ENCODE results near the gene TLCD3A.
"Not testable (repeated sequence)": the region's sequence is repeated elsewhere in the genome, so short reads cannot be mapped to it uniquely, and the experiment has no call there.

Gene TLCD3A

GRCh38 chr17:732067-732901 lies at the start of gene TLCD3A:
Gene TLCD3A (plus strand): TSS chr17:732596. CDS start chr17:732648, 52 bp downstream.
- DNase-seq, result peak; percentile 35 to 44

DNA sequence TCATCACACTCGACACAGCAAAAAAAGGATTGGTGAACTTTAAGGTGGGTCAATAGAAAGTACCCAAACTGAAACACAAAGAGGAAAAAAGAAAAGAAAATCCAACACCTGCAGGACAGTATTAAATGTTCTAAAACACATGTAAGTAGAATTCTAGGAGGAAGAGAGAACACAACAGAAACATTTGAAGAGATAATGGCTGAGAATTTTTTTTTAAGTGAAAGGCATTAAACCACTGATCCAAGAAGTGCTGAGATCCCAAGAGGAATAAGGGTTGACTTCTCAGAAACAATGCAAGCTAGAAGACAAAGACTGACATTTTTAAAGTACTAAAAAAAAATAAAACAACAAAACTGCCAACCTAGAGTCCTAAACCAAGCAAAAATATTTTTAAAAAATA lies 49.4 kb upstream of the TLCD3A start:
- no peak for DNase-seq

- no peak for DNase-seq
Measured at GRCh38 chr17:683499-684254, 48.7 kb upstream of the TLCD3A start.

DNA sequence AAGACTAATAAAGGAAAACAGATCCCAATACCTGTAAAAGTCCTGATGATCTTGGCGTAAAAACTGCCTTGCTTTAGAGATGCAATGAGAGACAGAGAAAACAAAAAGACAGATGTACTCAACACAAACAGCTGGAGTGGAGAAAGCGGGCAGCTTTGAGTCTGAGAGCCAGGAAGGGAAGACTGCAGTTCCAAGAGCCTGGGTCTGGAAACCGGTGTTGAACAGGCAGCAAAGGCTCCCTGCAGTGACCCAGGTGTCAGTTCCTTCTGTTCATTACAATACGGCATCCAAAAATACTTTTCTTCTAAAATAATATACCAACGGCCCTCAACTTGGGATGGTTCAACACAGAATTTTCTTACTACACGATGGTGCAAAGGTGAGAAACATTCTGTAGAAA lies 47.4 kb upstream of the TLCD3A start:
- DNase-seq, result no peak

- peak in 1 of 2 donors; percentile 33 for DNase-seq
Measured at GRCh38 chr17:688100-688989, 44.1 kb upstream of the TLCD3A start.

DNA sequence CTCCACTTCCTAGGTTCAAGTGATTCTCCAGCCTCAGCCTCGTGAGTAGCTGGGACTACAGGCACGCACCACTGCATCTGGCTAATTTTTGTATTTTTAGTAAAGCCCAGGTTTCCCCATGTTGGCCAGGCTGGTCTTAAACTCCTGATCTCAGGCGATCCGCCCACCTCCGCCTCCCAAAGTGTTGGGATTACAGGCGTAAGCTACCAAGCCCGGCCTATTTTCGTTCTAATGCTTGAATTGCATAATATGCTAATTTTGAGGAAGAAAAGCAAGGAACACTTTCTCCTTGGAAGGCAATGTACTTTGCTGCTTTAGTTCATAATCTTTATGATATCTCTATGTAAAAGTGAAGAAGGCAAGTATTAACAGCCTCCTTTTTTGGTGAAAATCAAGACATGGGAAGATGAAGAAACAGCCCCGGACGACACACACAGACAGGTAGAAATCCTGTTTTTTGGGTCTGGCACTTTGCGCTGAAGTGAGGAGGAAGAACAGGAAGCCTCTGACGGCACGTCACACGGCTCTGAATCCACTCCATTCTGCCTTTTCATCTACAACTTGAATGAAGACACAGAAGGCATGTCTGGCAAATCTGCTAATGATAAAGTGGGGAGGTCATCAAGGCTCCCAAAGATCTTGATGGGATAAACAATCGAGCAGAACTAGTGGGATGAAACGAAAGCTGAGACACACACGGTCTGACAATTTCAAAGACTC lies 42.7 kb upstream of the TLCD3A start:
- peak; percentile 59 to 79 for DNase-seq

GRCh38 chr17:690361-690760 lies 42.0 kb upstream of the TLCD3A start:
- no peak for DNase-seq

- DNase-seq, result no peak
Measured at GRCh38 chr17:691423-691822, 41.0 kb upstream of the TLCD3A start.

- no peak for DNase-seq
Measured at GRCh38 chr17:692116-692515, 40.3 kb upstream of the TLCD3A start.

DNA sequence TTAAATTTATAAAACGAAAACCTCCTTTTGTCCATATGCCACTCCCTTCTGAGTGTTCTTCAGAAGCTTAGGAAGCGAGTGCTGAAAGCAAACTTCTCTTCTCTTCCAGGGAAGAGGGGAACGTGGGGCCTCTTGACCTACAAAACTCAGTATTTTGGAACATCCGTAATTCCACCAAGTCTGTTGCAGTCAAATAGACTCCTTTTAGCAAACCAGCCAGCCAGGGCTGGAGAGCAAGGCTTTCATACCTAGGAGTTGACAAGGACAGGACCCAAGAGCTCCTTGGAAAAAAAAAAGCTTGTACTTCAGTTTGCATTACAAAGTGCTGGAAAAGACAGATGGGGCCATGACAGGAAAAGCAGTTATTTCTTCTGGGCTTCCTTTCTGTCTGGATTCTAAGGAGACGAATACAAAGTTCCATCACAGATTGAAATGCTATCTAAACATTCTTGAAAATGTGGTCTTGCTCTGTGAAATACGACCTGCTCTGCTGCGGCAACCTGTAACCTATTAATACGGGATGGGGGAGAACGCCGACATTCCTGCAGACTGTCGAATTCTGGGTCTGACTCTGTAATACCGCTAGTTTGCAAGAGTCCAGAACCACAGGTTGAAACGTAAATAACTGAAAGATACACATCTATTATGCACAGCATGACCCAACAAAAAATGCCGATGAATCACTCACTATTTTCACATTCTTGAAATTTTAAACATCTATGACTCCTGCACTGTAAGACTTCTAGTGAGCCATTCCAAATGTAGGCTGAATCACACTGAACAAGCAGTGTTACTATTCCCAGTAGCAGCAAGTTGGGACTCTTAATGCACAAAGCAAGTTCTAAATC lies 38.4 kb upstream of the TLCD3A start:
- no peak for DNase-seq

GRCh38 chr17:696369-696768 lies 36.0 kb upstream of the TLCD3A start:
- DNase-seq, result no peak

- no peak for DNase-seq
Measured at GRCh38 chr17:697682-698081, 34.7 kb upstream of the TLCD3A start.

GRCh38 chr17:698096-698495 lies 34.3 kb upstream of the TLCD3A start:
- DNase-seq, result not testable (repeated sequence)

GRCh38 chr17:699345-699744 lies 33.1 kb upstream of the TLCD3A start:
- peak; percentile 75 to 81 for DNase-seq

- peak; percentile 7 to 48 for DNase-seq
Measured at GRCh38 chr17:700504-701094, 31.8 kb upstream of the TLCD3A start.

GRCh38 chr17:703081-703875 lies 29.1 kb upstream of the TLCD3A start:
- DNase-seq, result no peak

DNA sequence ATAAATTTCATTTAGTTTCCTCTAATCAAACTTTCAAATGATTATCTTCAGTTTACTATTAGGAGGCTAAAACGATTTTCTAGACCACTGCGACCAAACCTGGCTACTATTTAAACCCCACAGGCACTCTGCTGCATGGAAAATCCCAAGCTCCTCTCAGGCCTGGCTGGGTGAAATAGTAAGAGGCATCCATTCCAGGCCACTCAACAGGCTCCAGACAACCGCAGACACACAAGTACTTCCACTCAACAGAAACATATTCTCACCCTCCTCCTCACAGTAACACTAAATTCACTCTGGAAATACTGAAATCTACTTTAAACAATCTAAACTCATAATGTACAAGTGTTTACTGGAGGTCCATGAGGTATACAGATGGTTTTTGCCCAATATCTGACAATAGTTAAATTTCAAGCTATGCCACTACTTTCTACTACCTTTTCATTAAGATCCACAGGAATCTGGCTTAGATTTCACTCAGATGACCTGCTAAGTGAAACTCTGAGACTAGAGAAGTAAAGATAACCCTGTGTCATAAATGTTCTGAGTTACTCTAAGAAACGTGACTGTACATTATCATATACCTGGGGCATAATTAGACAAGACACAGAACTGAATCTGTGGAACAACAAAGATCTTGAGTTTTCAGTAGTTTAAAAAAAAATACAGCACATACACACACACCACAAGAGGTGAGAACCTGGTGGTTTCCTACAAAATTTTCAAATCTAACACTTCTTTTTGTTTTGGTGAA lies 28.1 kb upstream of the TLCD3A start:
- no peak for DNase-seq

- DNase-seq, result no peak
Measured at GRCh38 chr17:705011-705410, 27.4 kb upstream of the TLCD3A start.

GRCh38 chr17:705863-706262 lies 26.5 kb upstream of the TLCD3A start:
- DNase-seq, result no peak

All from inflammatory macrophage treated with lipopolysaccharide for 1 hour (primary cell).